HepG2 (cell line): ENCODE data around the gene KRTAP3-3. TPM values are rescaled to one million over a fixed set of nuclear protein-coding genes. Genes with fewer than 3 reads are reported as not detected.
A peak's percentile ranks its signal among the peaks of the same experiment; 100 is the strongest.

Source experiments
- ARHGAP35 ChIP-seq: sonication (generic); formaldehyde crosslinking; IDR thresholded peaks from 2 replicates; pipeline ENCODE4 v1.9.0; 2022; ENCODE audit warnings: mild to moderate bottlenecking, inconsistent platforms, moderate library complexity, missing genetic modification reagents, borderline replicate concordance
- ASH2L ChIP-seq: fragments of 300-600, 200-600 bp; sonication (generic); IDR thresholded peaks from 2 replicates; pipeline ENCODE4 v1.7.0; 2017; ENCODE audit warnings: low read depth, mild to moderate bottlenecking, moderate library complexity, mixed read lengths, low read length; ENCODE audit not compliant: insufficient read length
- CREBL2 ChIP-seq: sonication (generic); formaldehyde crosslinking; IDR thresholded peaks from 2 replicates; pipeline ENCODE4 v1.8.1; 2023; ENCODE audit warnings: missing genetic modification reagents, mild to moderate bottlenecking, borderline replicate concordance
- CREM ChIP-seq, 2 experiments: sonication (generic) in 1 of 2; formaldehyde crosslinking in 1 of 2; IDR thresholded peaks; 2 replicates each; pipeline versions ENCODE4 v1.4.0 to v1.6.1; 2016 to 2020; ENCODE audit warnings: antibody characterized with exemption in 1 of 2, mild to moderate bottlenecking in 1 of 2, missing genetic modification reagents in 1 of 2
- FOXK1 ChIP-seq: sonication (generic); formaldehyde crosslinking; IDR thresholded peaks from 2 replicates; pipeline ENCODE4 v1.4.0; 2020; ENCODE audit warnings: low read depth, missing genetic modification reagents, borderline replicate concordance
- FOXP4 ChIP-seq: sonication (generic); formaldehyde crosslinking; IDR thresholded peaks from 2 replicates; pipeline ENCODE4 v1.4.0; 2020; ENCODE audit warnings: missing genetic modification reagents
- GZF1 ChIP-seq: sonication (generic); formaldehyde crosslinking; IDR thresholded peaks from 2 replicates; pipeline ENCODE4 v1.5.1; 2020; ENCODE audit warnings: mild to moderate bottlenecking, missing genetic modification reagents
- MBD4 ChIP-seq: IDR thresholded peaks from 2 replicates; pipeline ENCODE4 v1.6.1; 2012; ENCODE audit warnings: low read length, inconsistent platforms, borderline replicate concordance
- MYNN ChIP-seq: sonication (generic); formaldehyde crosslinking; IDR thresholded peaks from 2 replicates; pipeline ENCODE4 v1.4.0; 2020; ENCODE audit warnings: mild to moderate bottlenecking, low read depth, missing genetic modification reagents
- NCOA2 ChIP-seq: sonication (generic); formaldehyde crosslinking; IDR thresholded peaks from 2 replicates; pipeline ENCODE4 v1.8.0; 2022; ENCODE audit warnings: inconsistent platforms
- NFKBIZ ChIP-seq: IDR thresholded peaks from 2 replicates; pipeline ENCODE4 v1.6.1; 2018; ENCODE audit warnings: missing genetic modification reagents, missing compliant biosample characterization
- RARG ChIP-seq: sonication (generic); formaldehyde crosslinking; IDR thresholded peaks from 2 replicates; pipeline ENCODE4 v1.4.0; 2020; ENCODE audit warnings: low read depth, mild to moderate bottlenecking, missing genetic modification reagents
- SMYD3 ChIP-seq: sonication (generic); formaldehyde crosslinking; IDR thresholded peaks from 2 replicates; pipeline ENCODE4 v1.8.1; 2023; ENCODE audit warnings: mild to moderate bottlenecking, missing genetic modification reagents
- TBX2 ChIP-seq: sonication (generic); formaldehyde crosslinking; IDR thresholded peaks from 2 replicates; pipeline ENCODE4 v1.5.0; 2020; ENCODE audit warnings: missing genetic modification reagents, mild to moderate bottlenecking, borderline replicate concordance
- ZBTB8A ChIP-seq: sonication (generic); formaldehyde crosslinking; IDR thresholded peaks from 2 replicates; pipeline ENCODE4 v1.4.0; 2020; ENCODE audit warnings: mild to moderate bottlenecking, low read depth, missing genetic modification reagents, borderline replicate concordance
- ZNF101 ChIP-seq: sonication (generic); formaldehyde crosslinking; IDR thresholded peaks from 2 replicates; pipeline ENCODE4 v1.4.0; 2020; ENCODE audit warnings: mild to moderate bottlenecking, low read depth, missing genetic modification reagents, borderline replicate concordance
- ZNF207 ChIP-seq: fragments of 450-650 bp; IDR thresholded peaks from 2 replicates; pipeline ENCODE4 v1.6.1; 2016; ENCODE audit warnings: antibody characterized with exemption, borderline replicate concordance
- ZNF503 ChIP-seq: sonication (generic); formaldehyde crosslinking; IDR thresholded peaks from 2 replicates; pipeline ENCODE4 v1.4.0; 2020; ENCODE audit warnings: missing genetic modification reagents
- ZNF549 ChIP-seq: sonication (generic); formaldehyde crosslinking; IDR thresholded peaks from 2 replicates; pipeline ENCODE4 v1.5.0; 2020; ENCODE audit warnings: missing genetic modification reagents
- ZNF652 ChIP-seq: IDR thresholded peaks from 2 replicates; pipeline ENCODE4 v1.6.1; 2016; ENCODE audit warnings: low read depth, borderline replicate concordance
- ZNF704 ChIP-seq: sonication (generic); formaldehyde crosslinking; IDR thresholded peaks from 2 replicates; pipeline ENCODE4 v1.8.1; 2023; ENCODE audit warnings: mild to moderate bottlenecking, inconsistent platforms, moderate library complexity, missing genetic modification reagents, borderline replicate concordance
- ZNF749 ChIP-seq: sonication (generic); formaldehyde crosslinking; IDR thresholded peaks from 2 replicates; pipeline ENCODE4 v1.8.0; 2022; ENCODE audit warnings: mild to moderate bottlenecking, missing genetic modification reagents, moderate library complexity, borderline replicate concordance
- ZNF816 ChIP-seq: sonication (generic); formaldehyde crosslinking; IDR thresholded peaks from 2 replicates; pipeline ENCODE4 v1.8.0; 2022; ENCODE audit warnings: missing genetic modification reagents, mild to moderate bottlenecking, borderline replicate concordance
- polyA plus RNA-seq, 8 experiments: library from polyadenylated mRNA; depleted of rRNA in 3 of 8; stranded (reverse) in 7 of 8; unstranded in 1 of 8; fragments of >200 nt; fragmentation: Illumina TruSeq in 4 of 8; extraction: Trizol in 4 of 8; gene quantifications; 2 replicates each; pipeline versions ENCODE4 v1.2.1 to v1.2.3, GENCODE V29; 2011 to 2016; ENCODE audit warnings: low read depth in 4 of 8, missing spikeins in 1 of 8, mixed read lengths in 1 of 8; ENCODE audit not compliant: insufficient read depth in 1 of 8
- total RNA-seq, 5 experiments: library from RNA; depleted of rRNA; stranded (reverse); fragments of >200 nt; fragmentation: Illumina TruSeq; extraction: Trizol; gene quantifications; 2 replicates each; pipeline ENCODE4 v1.2.3, GENCODE V29; 2016; ENCODE audit warnings: low read depth in 1 of 5
- TF ChIP-seq, protein P1 (sequence below): sonication (generic); formaldehyde crosslinking; conservative IDR thresholded peaks from 2 replicates; pipeline ENCODE4 v1.8.1; 2023; ENCODE audit warnings: missing genetic modification reagents

KRTAP3-3 gene
- total and polyA plus RNA-seq, 2 of the 13 experiments (the other 11 are each of a cell fraction or from before 2014, with no cell fraction given): not detected

GRCh38 chr17:41009301-41009760 is 15.4 kb upstream of the KRTAP3-3 start (continued):
- peak; percentile 96 for TF ChIP-seq FOXP4 (CRISPR knock-in tag)
- no peak for TF ChIP-seq MYNN (CRISPR knock-in tag)
- peak; percentile 37; the same call in 1 of the 2 replicates for TF ChIP-seq FOXK1 (CRISPR knock-in tag)
- TF ChIP-seq, protein P1, sequence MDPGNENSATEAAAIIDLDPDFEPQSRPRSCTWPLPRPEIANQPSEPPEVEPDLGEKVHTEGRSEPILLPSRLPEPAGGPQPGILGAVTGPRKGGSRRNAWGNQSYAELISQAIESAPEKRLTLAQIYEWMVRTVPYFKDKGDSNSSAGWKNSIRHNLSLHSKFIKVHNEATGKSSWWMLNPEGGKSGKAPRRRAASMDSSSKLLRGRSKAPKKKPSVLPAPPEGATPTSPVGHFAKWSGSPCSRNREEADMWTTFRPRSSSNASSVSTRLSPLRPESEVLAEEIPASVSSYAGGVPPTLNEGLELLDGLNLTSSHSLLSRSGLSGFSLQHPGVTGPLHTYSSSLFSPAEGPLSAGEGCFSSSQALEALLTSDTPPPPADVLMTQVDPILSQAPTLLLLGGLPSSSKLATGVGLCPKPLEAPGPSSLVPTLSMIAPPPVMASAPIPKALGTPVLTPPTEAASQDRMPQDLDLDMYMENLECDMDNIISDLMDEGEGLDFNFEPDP (CRISPR knock-in tag): no peak
- TF ChIP-seq NFKBIZ (CRISPR knock-in tag): 0 out of 2 replicates have a peak, but pooled peaks have one; percentile 71
- TF ChIP-seq ZNF207: no peak
- TF ChIP-seq ASH2L: peak; percentile 85
- TF ChIP-seq CREBL2 (CRISPR knock-in tag): no peak
- peak; percentile 82; the same call in 1 of the 2 replicates for TF ChIP-seq MBD4
- TF ChIP-seq TBX2: peak; percentile 98
- no peak for TF ChIP-seq ARHGAP35
- no peak for TF ChIP-seq ZNF816
- peak; percentile 87 for TF ChIP-seq CREM (IDR thresholded peaks at IDR 0.05)
- TF ChIP-seq CREM (CRISPR knock-in tag; IDR thresholded peaks at IDR 0.05): no peak
- peak; percentile 52; the same call in 1 of the 2 replicates for TF ChIP-seq SMYD3 (CRISPR knock-in tag)
- TF ChIP-seq NCOA2 (CRISPR knock-in tag): peak; percentile 97
- TF ChIP-seq ZNF549 (CRISPR knock-in tag): no peak
- TF ChIP-seq ZNF503 (CRISPR knock-in tag): peak; percentile 97
- no peak for TF ChIP-seq ZNF749 (CRISPR knock-in tag)
- TF ChIP-seq GZF1 (CRISPR knock-in tag): no peak
- TF ChIP-seq ZNF652 (CRISPR knock-in tag): 0 out of 2 replicates have a peak, but pooled peaks have one; percentile 36
- TF ChIP-seq ZNF101 (CRISPR knock-in tag): no peak
- no peak for TF ChIP-seq ZBTB8A
- TF ChIP-seq RARG: no peak
- no peak for TF ChIP-seq ZNF704 (CRISPR knock-in tag)
